GM23338 (cell line): ENCODE data around the gene BTBD18. TPM values are rescaled to one million over a fixed set of nuclear protein-coding genes. Genes with fewer than 3 reads are reported as not detected.
A peak's percentile ranks its signal among the peaks of the same experiment; 100 is the strongest.

Experiments
- ATAC-seq: fragments of 200-7000 bp; cut with Tn5 transposase; 3 replicates; pipeline ENCODE4 v1.9.1; 2020
- DNase-seq: peaks from one replicate; pipeline ENCODE4 v3.0.0-alpha.2; 2015; ENCODE audit warnings: low spot score
- H2AFZ ChIP-seq: fragments of 200-600 bp; sonication (generic); 2 replicates; pipeline ENCODE4 v1.8.0; 2016; ENCODE audit warnings: antibody characterized with exemption, mild to moderate bottlenecking, moderate library complexity
- H3F3A ChIP-seq: fragments of 200-600 bp; sonication (generic); replicated peaks from 2 replicates; pipeline ENCODE4 v1.8.0; 2017; ENCODE audit warnings: antibody characterized with exemption, mixed run types, low read depth
- H3K27ac ChIP-seq: fragments of 200-600 bp; sonication (generic); 2 replicates; pipeline ENCODE4 v1.6.1; 2016; ENCODE audit warnings: low read depth
- H3K27me3 ChIP-seq: fragments of 200-600 bp; sonication (generic); 2 replicates; pipeline ENCODE4 v1.8.0; 2016; ENCODE audit warnings: mild to moderate bottlenecking, mixed run types, moderate library complexity; ENCODE audit not compliant: insufficient read depth
- H3K36me3 ChIP-seq: fragments of 200-600 bp; sonication (generic); 2 replicates; pipeline ENCODE4 v1.8.0; 2016; ENCODE audit warnings: mild to moderate bottlenecking; ENCODE audit not compliant: insufficient read depth
- H3K4me1 ChIP-seq: fragments of 200-600 bp; sonication (generic); 2 replicates; pipeline ENCODE4 v1.8.0; 2016; ENCODE audit warnings: mild to moderate bottlenecking, moderate library complexity; ENCODE audit not compliant: insufficient read depth
- H3K4me2 ChIP-seq: fragments of 200-600 bp; sonication (generic); 2 replicates; pipeline ENCODE4 v1.7.1; 2017; ENCODE audit warnings: mixed run types
- H3K4me3 ChIP-seq: fragments of 200-600 bp; sonication (generic); 2 replicates; pipeline ENCODE4 v1.6.1; 2016; ENCODE audit warnings: mixed run types
- H3K79me2 ChIP-seq: fragments of 200-600 bp; sonication (generic); replicated peaks from 2 replicates; pipeline ENCODE4 v1.8.0; 2017; ENCODE audit warnings: mild to moderate bottlenecking; ENCODE audit not compliant: insufficient read depth
- H3K9me2 ChIP-seq: fragments of 200-600 bp; sonication (generic); 2 replicates; pipeline ENCODE4 v1.8.0; 2017; ENCODE audit not compliant: insufficient read depth
- H4K20me1 ChIP-seq: fragments of 200-600 bp; sonication (generic); replicated peaks from 2 replicates; pipeline ENCODE4 v1.8.0; 2017; ENCODE audit warnings: mild to moderate bottlenecking; ENCODE audit not compliant: insufficient read depth
- H3K27ac Mint-ChIP-seq: 2 replicates; pipeline ENCODE4 v1.8.0; 2020; ENCODE audit warnings: inconsistent platforms, mild to moderate bottlenecking, moderate library complexity, mixed read lengths
- H3K27me3 Mint-ChIP-seq: 3 replicates; pipeline ENCODE4 v1.8.0; 2022; ENCODE audit warnings: low read depth, mild to moderate bottlenecking, moderate library complexity, mixed read lengths, inconsistent platforms; ENCODE audit not compliant: insufficient read depth, poor library complexity
- H3K36me3 Mint-ChIP-seq: 3 replicates; pipeline ENCODE4 v1.8.0; 2021; ENCODE audit warnings: low read depth, mild to moderate bottlenecking, inconsistent platforms, moderate library complexity, mixed read lengths
- H3K4me1 Mint-ChIP-seq: 3 replicates; pipeline ENCODE4 v1.8.0; 2020; ENCODE audit warnings: mild to moderate bottlenecking, inconsistent platforms, mixed read lengths
- H3K4me3 Mint-ChIP-seq: 3 replicates; pipeline ENCODE4 v1.8.0; 2021; ENCODE audit warnings: moderate library complexity, mild to moderate bottlenecking, inconsistent platforms, mixed read lengths
- H3K9me3 Mint-ChIP-seq: 3 replicates; pipeline ENCODE4 v1.8.0; 2020; ENCODE audit warnings: moderate library complexity, mild to moderate bottlenecking, inconsistent platforms, mixed read lengths
- CREB1 ChIP-seq: fragments of 250-450 bp; sonication (Bioruptor Pico); IDR thresholded peaks from 2 replicates; pipeline ENCODE4 v1.5.0; 2020; ENCODE audit warnings: low read depth, mild to moderate bottlenecking, moderate library complexity
- EZH2 ChIP-seq: fragments of 200-600 bp; sonication (generic); IDR thresholded peaks from one replicate; pipeline ENCODE4 v1.8.0; 2017; ENCODE audit warnings: antibody characterized with exemption, mild to moderate bottlenecking, low read depth; ENCODE audit not compliant: unreplicated experiment
- EZH2phosphoT487 ChIP-seq: fragments of 200-600 bp; sonication (generic); IDR thresholded peaks from one replicate; pipeline ENCODE4 v1.8.1; 2018; ENCODE audit warnings: antibody characterized with exemption; ENCODE audit not compliant: unreplicated experiment
- JUNB ChIP-seq: IDR thresholded peaks from one replicate; pipeline ENCODE4 v1.6.1; 2016; ENCODE audit warnings: antibody characterized with exemption; ENCODE audit not compliant: unreplicated experiment
- POLR2AphosphoS5 ChIP-seq: IDR thresholded peaks from 2 replicates; pipeline ENCODE4 v1.6.1; 2016; ENCODE audit warnings: antibody characterized with exemption, low read depth
- STAT1 ChIP-seq: IDR thresholded peaks from one replicate; pipeline ENCODE4 v1.6.1; 2016; ENCODE audit warnings: antibody characterized with exemption; ENCODE audit not compliant: unreplicated experiment
- ZNF114 ChIP-seq: fragments of 250-450 bp; sonication (Bioruptor Pico); IDR thresholded peaks from 2 replicates; pipeline ENCODE4 v1.5.0; 2020; ENCODE audit warnings: mild to moderate bottlenecking, moderate library complexity
- ZNF331 ChIP-seq: fragments of 250-450 bp; sonication (Bioruptor Pico); IDR thresholded peaks from 2 replicates; pipeline ENCODE4 v1.5.0; 2020; ENCODE audit warnings: low read depth, mild to moderate bottlenecking, moderate library complexity
- polyA plus RNA-seq: library from polyadenylated mRNA; unstranded; fragments of >200 nt; fragmentation: Nextera tagmentation; extraction: Ambion mirVana; gene quantifications from 2 replicates; pipeline ENCODE4 v1.2.1, GENCODE V29; 2016
- total RNA-seq: library from RNA; depleted of rRNA; stranded (reverse); fragments of >200 nt; shearing (Covaris generic); gene quantifications from 2 replicates; pipeline ENCODE4 v1.2.3, GENCODE V29; 2014
- TF ChIP-seq, protein P1 (sequence below), 2 experiments: fragments of 200-600 bp in 1 of 2; sonication (generic) in 1 of 2; conservative IDR thresholded peaks; 2 replicates each; pipeline versions ENCODE4 v1.5.1 to v1.6.1; 2016 to 2017; ENCODE audit warnings: antibody characterized with exemption in 2 of 2, low read depth in 2 of 2, mild to moderate bottlenecking in 2 of 2, moderate library complexity in 1 of 2
- TF ChIP-seq, protein P2 (sequence below): IDR thresholded peaks from 2 replicates; pipeline ENCODE4 v1.6.1; 2016; ENCODE audit warnings: antibody characterized with exemption

Gene BTBD18
- total and polyA plus RNA-seq, 2 experiments from 2014 or later, result 0.29 TPM; not detected in 1

DNA sequence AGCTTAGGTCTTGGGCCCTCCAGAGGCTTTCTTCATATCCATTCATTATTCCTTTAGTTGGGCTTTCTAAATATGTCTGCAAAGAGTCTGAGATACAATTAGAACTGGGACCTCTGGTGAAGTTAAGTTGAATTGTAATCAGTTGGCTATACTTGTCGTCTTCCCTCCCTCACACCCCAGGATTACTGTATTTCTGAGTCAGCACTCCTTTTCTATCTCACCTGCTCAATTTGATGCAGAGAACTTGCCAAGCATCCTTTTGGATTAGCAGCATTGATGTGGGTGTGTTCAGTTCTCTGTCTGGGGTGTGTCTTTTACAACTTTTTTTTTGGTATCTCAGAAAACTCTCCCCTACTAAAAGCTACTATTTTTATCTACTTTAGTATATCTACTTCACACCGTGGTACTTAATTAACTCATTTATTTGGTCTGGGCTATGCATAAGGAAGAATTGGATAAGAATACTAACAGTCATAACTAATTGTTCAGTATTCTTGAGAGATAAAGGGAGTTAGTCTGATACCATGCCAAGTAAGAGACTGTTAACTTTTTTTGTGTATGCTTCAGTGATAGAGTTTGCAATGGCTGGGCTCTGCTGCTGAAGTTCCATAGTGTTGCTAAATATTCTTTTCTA lies 25.1 kb upstream of the BTBD18 start:
- peaks cover 7% of the 10 kb centered on the region for H4K20me1 ChIP-seq

GRCh38 chr11:57776031-57776521 lies 24.5 kb upstream of the BTBD18 start:
- ATAC-seq (peak; percentile 8), DNase-seq (peak; percentile 83)
- Mint-ChIP-seq H3K27me3 (peaks cover 12% of the 10 kb centered on the region), H3K4me3 (peak overlapping the region; percentile 12; the same call in 2 of the 3 replicates), H3K9me3 (no peaks in the 10 kb centered on the region), H3K4me1 (peaks cover 77% of the 10 kb centered on the region), H3K27ac (peak overlapping the region; percentile 99), H3K36me3 (no peaks in the 10 kb centered on the region)
- Histone ChIP-seq H4K20me1 (peaks cover 14% of the 10 kb centered on the region), H3K27me3 (no peaks in the 10 kb centered on the region), H2AFZ (no peak overlapping the region), H3K27ac (peak overlapping the region; percentile 98), H3K4me1 (peaks cover 51% of the 10 kb centered on the region), H3K4me2 (peak overlapping the region; percentile 64), H3K79me2 (peaks cover 94% of the 10 kb centered on the region), H3K36me3 (no peaks in the 10 kb centered on the region), H3K9me2 (no peaks in the 10 kb centered on the region), H3K4me3 (peak overlapping the region; percentile 23; the same call in 1 of the 2 replicates), H3F3A (no peaks in the 10 kb centered on the region; the same call in 1 of the 2 replicates)
- TF ChIP-seq ZNF331 (no peak), CREB1 (CRISPR knock-in tag) (no peak), ZNF114 (CRISPR knock-in tag) (no peak)
- TF ChIP-seq, protein P1, sequence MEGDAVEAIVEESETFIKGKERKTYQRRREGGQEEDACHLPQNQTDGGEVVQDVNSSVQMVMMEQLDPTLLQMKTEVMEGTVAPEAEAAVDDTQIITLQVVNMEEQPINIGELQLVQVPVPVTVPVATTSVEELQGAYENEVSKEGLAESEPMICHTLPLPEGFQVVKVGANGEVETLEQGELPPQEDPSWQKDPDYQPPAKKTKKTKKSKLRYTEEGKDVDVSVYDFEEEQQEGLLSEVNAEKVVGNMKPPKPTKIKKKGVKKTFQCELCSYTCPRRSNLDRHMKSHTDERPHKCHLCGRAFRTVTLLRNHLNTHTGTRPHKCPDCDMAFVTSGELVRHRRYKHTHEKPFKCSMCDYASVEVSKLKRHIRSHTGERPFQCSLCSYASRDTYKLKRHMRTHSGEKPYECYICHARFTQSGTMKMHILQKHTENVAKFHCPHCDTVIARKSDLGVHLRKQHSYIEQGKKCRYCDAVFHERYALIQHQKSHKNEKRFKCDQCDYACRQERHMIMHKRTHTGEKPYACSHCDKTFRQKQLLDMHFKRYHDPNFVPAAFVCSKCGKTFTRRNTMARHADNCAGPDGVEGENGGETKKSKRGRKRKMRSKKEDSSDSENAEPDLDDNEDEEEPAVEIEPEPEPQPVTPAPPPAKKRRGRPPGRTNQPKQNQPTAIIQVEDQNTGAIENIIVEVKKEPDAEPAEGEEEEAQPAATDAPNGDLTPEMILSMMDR (conservative IDR thresholded peaks at IDR 0.05; ENCODE audit: low read depth in 2 of 2), result no peak

More for the DNA sequence above, 25.1 kb upstream of the BTBD18 start:
- ATAC-seq (no peak), DNase-seq (no peak)
- Mint-ChIP-seq H3K9me3 (no peaks in the 10 kb centered on the region), H3K27ac (peak overlapping the region; percentile 99), H3K4me1 (peaks cover 83% of the 10 kb centered on the region), H3K4me3 (peak overlapping the region; percentile 11; the same call in 1 of the 3 replicates), H3K27me3 (peaks cover 10% of the 10 kb centered on the region), H3K36me3 (peaks cover under 1% of the 10 kb centered on the region; the same call in 1 of the 3 replicates)
- H2AFZ ChIP-seq, result no peak overlapping the region
- peaks cover 51% of the 10 kb centered on the region for H3K4me1 ChIP-seq
- H3K27me3 ChIP-seq, result no peaks in the 10 kb centered on the region
- TF ChIP-seq, protein P2, sequence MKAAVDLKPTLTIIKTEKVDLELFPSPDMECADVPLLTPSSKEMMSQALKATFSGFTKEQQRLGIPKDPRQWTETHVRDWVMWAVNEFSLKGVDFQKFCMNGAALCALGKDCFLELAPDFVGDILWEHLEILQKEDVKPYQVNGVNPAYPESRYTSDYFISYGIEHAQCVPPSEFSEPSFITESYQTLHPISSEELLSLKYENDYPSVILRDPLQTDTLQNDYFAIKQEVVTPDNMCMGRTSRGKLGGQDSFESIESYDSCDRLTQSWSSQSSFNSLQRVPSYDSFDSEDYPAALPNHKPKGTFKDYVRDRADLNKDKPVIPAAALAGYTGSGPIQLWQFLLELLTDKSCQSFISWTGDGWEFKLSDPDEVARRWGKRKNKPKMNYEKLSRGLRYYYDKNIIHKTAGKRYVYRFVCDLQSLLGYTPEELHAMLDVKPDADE, result no peak
- TF ChIP-seq ZNF114 (CRISPR knock-in tag) (no peak), EZH2 (no peak), STAT1 (no peak), JUNB (no peak), ZNF331 (no peak), POLR2AphosphoS5 (no peak), CREB1 (CRISPR knock-in tag) (no peak), EZH2phosphoT487 (no peak)
- TF ChIP-seq, protein P1 (conservative IDR thresholded peaks at IDR 0.05; ENCODE audit: low read depth in 2 of 2), result no peak
- peak overlapping the region; percentile 98 for H3K27ac ChIP-seq
- peak overlapping the region; percentile 64 for H3K4me2 ChIP-seq
- no peak overlapping the region for H3K4me3 ChIP-seq
- no peaks in the 10 kb centered on the region for H3K9me2 ChIP-seq
- H3K36me3 ChIP-seq, result no peaks in the 10 kb centered on the region
- H3K79me2 ChIP-seq, result peaks cover 89% of the 10 kb centered on the region
- no peaks in the 10 kb centered on the region; the same call in 1 of the 2 replicates for H3F3A ChIP-seq
